ENCODE measurements around the gene PTPRE.
"Not testable (repeated sequence)": the region's sequence is repeated elsewhere in the genome, so short reads cannot be mapped to it uniquely, and the experiment has no call there.

Gene PTPRE

GRCh38 chr10:128074589-128074988, 167.7 kb downstream of the PTPRE start:
- DNase-seq (ENCODE audit: low spot score) = no peak

GRCh38 chr10:128077155-128077875, 170.4 kb downstream of the PTPRE start:
- no peak for DNase-seq (ENCODE audit: low spot score)

- no peak for DNase-seq (ENCODE audit: low spot score)
Observed at GRCh38 chr10:128078136-128078969, 171.4 kb downstream of the PTPRE start.

GRCh38 chr10:128080231-128080630, 173.3 kb downstream of the PTPRE start:
- DNase-seq (ENCODE audit: low spot score) = no peak

GRCh38 chr10:128080641-128081040, 173.7 kb downstream of the PTPRE start:
- DNase-seq (ENCODE audit: low spot score) = no peak

GRCh38 chr10:128081222-128081621, 174.3 kb downstream of the PTPRE start:
- no peak for DNase-seq (ENCODE audit: low spot score)

GRCh38 chr10:128081720-128082119, 174.8 kb downstream of the PTPRE start:
- no peak for DNase-seq (ENCODE audit: low spot score)

- DNase-seq (ENCODE audit: low spot score) = no peak
Observed at GRCh38 chr10:128083191-128083895, 176.4 kb downstream of the PTPRE start.

GRCh38 chr10:128084364-128084763, 177.5 kb downstream of the PTPRE start:
- DNase-seq (ENCODE audit: low spot score) = no peak

GRCh38 chr10:128084991-128085390, 178.1 kb downstream of the PTPRE start:
- no peak for DNase-seq (ENCODE audit: low spot score)

GRCh38 chr10:128086003-128086863, 179.3 kb downstream of the PTPRE start:
- no peak for DNase-seq (ENCODE audit: low spot score)

- DNase-seq (ENCODE audit: low spot score) = no peak
Observed at GRCh38 chr10:128087146-128087883, 180.4 kb downstream of the PTPRE start.

- DNase-seq (ENCODE audit: low spot score) = no peak
Observed at GRCh38 chr10:128087884-128088709, 181.2 kb downstream of the PTPRE start.

GRCh38 chr10:128091636-128092210, 184.8 kb downstream of the PTPRE start:
- no peak for DNase-seq (ENCODE audit: low spot score)

GRCh38 chr10:128092454-128092853, 185.6 kb downstream of the PTPRE start:
- DNase-seq (ENCODE audit: low spot score) = no peak

- not testable (repeated sequence) for DNase-seq (ENCODE audit: low spot score)
Observed at GRCh38 chr10:128094596-128094995, 187.7 kb downstream of the PTPRE start.

- no peak for DNase-seq (ENCODE audit: low spot score)
Observed at GRCh38 chr10:128095027-128095752, 188.3 kb downstream of the PTPRE start.

GRCh38 chr10:128095753-128096469, 189.0 kb downstream of the PTPRE start:
- no peak for DNase-seq (ENCODE audit: low spot score)
